Measurements from ENCODE around the gene SUPV3L1.

Gene SUPV3L1

DNA sequence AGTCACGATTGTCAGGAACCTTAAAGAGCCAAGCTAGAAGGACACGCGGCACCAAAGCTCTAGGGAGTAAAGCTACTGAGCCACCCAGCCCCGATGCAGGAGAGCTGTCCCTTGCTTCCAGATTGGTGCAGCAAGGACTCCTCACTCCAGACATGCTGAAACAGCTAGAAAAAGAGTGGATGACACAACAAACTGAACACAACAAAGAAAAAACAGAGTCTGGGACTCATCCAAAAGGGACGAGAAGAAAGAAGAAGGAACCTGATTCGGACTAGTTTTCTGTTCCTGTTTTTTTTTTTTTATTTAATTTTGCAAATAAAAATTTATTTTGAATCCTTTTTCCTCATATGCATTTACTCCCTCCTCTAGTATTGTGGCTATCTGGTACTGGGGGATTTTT is 28.7 kb downstream of the SUPV3L1 start:
- no peak for DNase-seq

- peak; percentile 35 for DNase-seq
Measured at GRCh38 chr10:69209787-69210484, 29.9 kb downstream of the SUPV3L1 start.

DNA sequence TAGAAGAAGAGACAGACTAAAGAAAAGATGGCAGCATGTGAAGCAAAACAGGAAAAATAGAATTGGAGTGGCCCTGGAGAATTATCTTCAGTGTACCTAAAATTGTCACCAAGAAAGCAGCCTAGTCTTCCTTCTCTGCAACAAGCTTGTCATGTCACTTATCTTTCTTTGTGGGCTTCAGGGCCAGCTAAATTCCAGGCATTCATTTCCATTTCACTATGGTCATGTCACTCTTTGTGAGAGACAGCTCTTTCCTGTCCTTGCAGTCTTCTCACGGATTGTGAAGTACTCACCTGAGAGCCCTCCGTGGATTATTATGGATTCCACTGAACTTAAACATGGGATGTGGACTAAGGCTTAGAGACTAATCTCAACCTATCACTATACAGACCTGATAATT is 31.1 kb downstream of the SUPV3L1 start:
- peak; percentile 51 for DNase-seq

- DNase-seq = no peak
Measured at GRCh38 chr10:69211524-69211923, 31.5 kb downstream of the SUPV3L1 start.

DNA sequence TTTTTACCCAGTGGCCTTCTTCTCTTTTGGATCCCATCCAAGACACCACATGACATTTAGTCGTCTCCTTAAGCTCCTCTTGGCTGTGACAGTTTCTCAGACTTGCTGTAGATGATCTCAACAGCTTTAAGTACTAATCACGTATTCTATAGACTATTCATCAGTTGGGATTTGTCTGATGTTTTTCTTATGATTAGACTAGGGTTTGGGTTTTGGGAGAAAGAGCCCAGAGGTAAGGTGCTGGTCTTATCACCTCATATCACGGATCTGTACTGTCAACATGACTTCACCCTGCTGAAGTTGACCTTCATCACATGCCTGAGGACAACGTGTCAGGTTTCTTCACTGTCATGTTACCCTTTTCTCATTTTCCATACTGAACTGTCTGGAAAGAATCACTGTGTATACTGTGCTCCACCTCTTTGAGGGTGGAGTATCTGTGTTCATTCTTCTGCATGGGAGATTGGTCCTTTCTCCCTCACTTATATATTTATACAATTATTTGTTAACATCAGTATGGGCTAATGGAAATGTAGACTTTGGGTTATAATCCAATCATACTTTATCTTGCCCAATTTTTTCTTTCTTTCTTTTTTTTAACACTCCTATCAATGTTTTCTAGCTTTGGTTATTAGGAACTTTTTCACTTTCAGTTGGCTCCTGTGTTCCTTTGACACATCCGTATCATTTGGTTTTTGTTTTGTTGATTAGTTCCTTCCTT is 33.7 kb downstream of the SUPV3L1 start:
- peak; percentile 83 for DNase-seq

- peak; percentile 39 for DNase-seq
Measured at GRCh38 chr10:69214666-69215131, 34.7 kb downstream of the SUPV3L1 start.

GRCh38 chr10:69215405-69216171 is 35.6 kb downstream of the SUPV3L1 start:
- DNase-seq = peak; percentile 43

DNA sequence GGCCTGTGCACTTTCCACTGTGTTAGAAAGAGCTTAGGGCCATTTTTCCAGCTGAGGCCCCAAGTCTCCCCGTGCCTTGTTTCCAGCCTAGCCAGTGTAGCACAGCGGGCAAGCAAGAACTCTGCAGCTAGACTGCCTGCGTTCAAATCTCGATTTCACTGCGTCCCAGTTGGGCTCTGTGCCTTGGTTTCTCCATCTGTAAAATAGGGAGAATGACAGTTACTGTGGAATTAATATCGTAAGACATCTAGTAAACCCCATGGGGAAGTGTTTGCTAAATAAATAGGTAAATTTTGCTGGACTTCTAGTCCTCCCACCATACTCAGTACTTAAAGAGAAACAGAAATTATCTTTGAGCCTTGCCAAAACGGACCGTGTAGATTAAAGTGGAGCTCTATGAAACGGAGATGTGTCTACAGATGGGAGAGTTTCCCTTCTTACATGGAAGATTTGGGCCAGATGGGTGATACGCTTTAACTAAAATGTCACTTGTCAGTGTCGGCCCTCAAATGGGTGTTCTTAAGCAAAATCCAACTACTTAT is 36.6 kb downstream of the SUPV3L1 start:
- peak; percentile 62 for DNase-seq

DNA sequence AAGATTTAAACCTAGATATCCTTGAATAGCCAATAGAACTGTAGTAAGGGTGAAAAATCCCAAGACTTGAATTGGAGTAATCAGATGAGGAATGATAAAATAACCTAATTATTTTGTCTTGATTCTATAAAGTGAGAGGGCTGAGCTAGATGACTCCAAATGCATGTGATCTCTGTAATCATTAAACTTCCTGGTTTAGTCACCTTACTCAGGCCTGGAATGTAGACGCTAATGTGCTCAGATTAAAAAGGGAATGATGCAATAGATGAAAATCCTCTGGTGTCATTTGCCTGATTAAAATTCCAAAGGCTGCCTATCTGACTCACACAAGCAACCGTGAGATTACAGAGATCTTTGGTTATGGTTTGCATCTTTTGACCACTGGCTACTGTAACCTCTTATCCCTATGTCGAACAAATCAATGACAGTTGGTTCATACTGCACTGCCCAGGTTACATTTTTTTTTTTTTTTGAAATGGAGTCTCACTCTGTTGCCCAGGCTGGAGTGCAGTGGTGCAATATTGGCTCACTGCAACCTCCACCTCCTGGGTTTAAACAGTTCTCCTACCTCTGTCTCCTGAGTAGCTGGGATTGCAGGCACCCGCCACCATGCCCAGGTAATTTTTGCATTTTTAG is 37.2 kb downstream of the SUPV3L1 start:
- DNase-seq = peak; percentile 96

DNA sequence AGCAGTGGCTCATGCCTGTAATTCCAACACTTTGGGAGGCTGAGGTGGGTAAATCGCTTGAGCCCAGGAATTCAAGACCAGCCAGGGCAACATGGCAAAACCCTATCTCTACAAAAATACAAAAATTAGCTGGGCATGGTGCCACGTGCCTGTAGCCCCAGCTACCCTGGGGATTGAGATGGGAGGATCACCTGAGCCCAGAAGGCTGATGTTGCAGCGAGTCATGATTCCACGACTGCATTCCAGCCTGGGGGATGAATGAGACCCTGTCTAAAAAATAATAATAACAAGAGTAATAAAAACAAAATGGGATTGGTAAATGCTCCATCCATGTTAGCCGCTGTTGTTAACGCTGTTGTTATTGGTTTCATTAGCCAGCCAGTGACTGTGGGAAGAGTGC is 38.8 kb downstream of the SUPV3L1 start:
- no peak for DNase-seq

DNA sequence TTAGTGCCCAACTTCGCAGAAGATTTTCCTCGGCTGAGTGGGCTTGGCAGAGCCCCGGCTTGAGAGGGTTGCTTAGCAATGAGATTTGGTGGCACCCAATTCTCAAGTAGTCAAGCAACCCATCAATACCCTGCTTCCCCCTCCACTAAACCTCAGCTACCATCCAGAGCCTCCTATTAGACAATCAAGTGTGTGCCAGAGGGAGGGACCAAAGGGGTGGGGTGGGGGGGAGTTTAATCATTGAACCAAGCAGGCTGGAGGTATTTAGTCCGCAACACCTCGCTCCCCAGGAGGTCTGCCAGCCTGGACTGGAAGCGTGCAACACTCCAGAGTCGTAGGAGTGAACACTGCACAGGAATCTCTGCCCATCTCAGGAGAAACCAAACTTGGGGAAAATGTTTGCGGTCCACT is 40.0 kb downstream of the SUPV3L1 start, which contains the start of gene HKDC1:
Gene HKDC1, plus strand, starts transcription at position 292 of the 411 bp plus-strand sequence. Its CDS starts 104 bp downstream, at position 396.
- DNase-seq = no peak

GRCh38 chr10:69220507-69220906 is 40.5 kb downstream of the SUPV3L1 start:
- DNase-seq = no peak

DNA sequence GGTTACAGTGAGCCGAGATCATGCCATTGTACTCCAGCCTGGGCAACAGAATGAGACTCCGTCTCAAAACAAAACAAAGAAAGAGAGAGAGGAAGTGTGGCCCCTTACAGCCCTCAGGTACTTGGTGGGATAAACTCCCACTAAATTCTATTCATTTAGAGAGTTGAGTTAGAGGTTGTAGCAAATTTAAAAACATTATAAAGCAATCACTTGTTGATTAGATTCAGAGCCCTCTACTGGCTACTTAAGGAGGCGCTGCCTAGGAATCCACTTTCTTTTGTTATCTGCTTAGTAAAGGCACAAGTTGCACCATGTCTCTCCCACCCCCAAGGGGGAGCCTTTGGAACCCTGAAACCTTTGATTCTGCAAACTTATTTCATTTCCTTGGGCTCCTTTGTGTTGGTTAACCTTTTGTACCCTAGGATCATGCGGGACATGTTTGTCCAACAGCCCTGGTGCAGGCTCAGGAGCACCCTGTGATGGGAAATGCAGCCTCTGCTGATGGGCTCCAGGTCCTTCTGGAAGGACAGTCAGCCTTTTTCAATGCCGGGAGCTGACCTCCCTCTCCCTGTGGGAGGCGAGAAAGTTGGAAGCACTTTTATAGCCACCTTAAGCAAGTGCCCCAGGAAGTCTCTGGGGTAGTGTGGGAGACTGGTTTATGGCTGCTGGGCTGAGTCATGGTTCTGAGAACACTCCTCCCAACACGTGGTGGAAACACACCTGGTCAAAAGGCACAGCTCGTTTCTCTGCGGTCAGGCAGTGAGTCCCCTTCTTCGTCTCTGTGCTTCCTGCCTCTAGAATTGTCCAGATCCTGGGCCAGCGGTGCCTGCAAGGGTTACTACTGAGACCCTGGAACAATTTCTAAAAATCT is 42.4 kb downstream of the SUPV3L1 start:
- DNase-seq = peak; percentile 91

GRCh38 chr10:69223028-69223342 is 43.0 kb downstream of the SUPV3L1 start:
- no peak for DNase-seq

- DNase-seq = no peak
Measured at GRCh38 chr10:69224862-69225657, 45.0 kb downstream of the SUPV3L1 start.

- DNase-seq = no peak
Measured at GRCh38 chr10:69225681-69226080, 45.6 kb downstream of the SUPV3L1 start.

DNA sequence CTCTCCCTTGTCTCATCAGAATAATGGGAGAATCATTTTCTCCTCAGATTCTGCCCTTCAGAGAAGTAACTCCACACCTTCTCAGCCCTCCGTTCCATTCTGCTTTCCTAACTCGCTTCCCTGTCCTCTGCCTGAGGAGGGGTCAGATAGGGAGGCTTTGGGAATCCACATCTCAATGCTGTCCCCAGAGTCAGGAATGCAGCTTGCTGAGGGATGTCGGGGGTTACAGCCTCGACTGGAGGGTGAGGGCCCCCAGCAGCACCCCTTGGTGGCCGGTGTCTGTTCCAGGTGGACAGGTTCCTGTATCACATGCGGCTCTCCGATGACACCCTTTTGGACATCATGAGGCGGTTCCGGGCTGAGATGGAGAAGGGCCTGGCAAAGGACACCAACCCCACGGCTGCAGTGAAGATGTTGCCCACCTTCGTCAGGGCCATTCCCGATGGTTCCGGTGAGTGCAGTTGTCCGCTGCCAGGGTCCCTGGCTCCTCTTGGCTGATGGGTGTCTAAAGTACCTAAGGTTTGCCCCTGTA is 47.0 kb downstream of the SUPV3L1 start:
- no peak for DNase-seq

- DNase-seq = no peak
Measured at GRCh38 chr10:69228151-69228550, 48.1 kb downstream of the SUPV3L1 start.

- no peak for DNase-seq
Measured at GRCh38 chr10:69229616-69229916, 49.5 kb downstream of the SUPV3L1 start.

DNA sequence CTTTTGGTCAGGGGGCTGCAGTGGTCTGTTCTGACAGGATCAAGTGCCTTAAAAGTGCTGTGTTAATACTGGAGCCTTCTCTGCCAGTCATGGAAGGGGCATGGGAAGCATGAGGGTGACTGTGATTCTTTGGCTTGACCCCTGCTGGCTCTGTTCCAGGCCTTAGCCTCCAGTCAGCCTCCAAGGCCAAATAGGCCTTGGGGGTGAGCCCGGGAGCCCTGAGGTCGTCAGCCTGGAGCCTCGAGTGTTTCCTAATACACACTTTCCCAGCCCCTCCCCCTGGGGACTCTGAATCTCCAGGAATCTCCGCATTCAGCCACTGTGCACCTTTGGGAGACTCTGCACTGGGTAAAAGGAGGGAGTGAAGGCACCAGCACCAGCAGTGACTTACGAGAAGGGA is 50.1 kb downstream of the SUPV3L1 start:
- DNase-seq = no peak

DNA sequence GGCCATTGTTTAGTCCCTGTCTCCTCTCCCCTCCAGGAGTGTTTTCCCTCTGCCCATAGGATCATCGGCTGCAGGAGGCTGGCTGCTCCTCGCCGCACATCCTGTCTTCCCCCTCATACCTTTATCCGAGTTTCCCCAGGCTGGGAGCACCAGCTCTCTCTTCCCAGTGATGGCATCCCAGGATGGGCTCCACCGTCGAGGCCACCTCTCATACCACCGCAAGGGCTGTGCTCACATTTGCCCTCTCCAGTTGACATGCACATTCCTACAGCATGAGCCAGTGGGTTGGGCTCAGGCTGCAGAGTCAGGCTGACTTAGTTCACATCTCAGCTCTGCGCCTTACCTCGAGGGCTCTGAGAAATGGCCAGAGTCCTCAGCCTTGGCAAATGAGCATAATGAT is 52.2 kb downstream of the SUPV3L1 start:
- DNase-seq = no peak

Measured in OCI-M1 (cell line).